ENCODE data around the gene CSNK1D. TPM values are rescaled to one million over a fixed set of nuclear protein-coding genes. Genes with fewer than 3 reads are reported as not detected.

The CSNK1D gene
- total RNA-seq, 2 donors from 2014 or later: 37.6 to 116 TPM

DNA sequence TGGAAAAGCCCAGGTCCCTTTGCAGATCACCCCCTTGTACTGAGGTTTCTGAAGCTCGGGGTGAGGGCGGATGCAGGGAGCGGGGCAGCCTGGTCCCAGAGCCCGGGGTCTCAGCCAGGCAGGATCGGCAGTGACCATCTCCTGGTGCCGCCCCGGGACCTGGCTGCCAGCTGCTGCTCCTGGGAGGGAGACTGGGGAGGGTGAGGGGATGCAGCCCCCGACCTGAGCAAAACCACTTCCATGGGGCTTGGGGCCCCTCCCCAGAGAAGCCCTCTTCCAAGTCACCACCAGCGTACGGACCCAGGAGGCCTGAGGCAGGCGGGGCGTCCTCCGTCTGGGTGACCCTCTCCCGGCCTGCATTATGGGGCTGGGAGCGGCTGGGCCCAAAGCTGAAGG, 29.1 kb upstream of the CSNK1D start:
- no peak overlapping the region for H3K4me3 ChIP-seq
- no peak for ATAC-seq
- TF ChIP-seq CTCF (IDR thresholded peaks at IDR 0.05) (no peak), POLR2A (IDR thresholded peaks at IDR 0.05) (no peak)
- H3K36me3 ChIP-seq (replicated peaks in 1 of 2; ENCODE audit: insufficient read depth in 1 of 2, low read depth in 2 of 2): no peaks in the 10 kb centered on the region
- WGBS, 2 donors: 88% methylated on average over 14 of the region's 15 CpGs; no CpG with 5 or more reads in 1 of the 2 donors
- no peaks in the 10 kb centered on the region for H3K9me3 ChIP-seq
- no peaks in the 10 kb centered on the region for H3K27me3 ChIP-seq
- peaks cover 21% of the 10 kb centered on the region for H3K4me1 ChIP-seq
- no peak for DNase-seq
- no peak overlapping the region for H3K27ac ChIP-seq
- intact Hi-C loops (cut with DNase I): no loop called here

- intact Hi-C loops (cut with DNase I): no loop called here
- no peak overlapping the region for H3K4me3 ChIP-seq
- H3K36me3 ChIP-seq (replicated peaks in 1 of 2; ENCODE audit: insufficient read depth in 1 of 2, low read depth in 2 of 2): no peaks in the 10 kb centered on the region
- TF ChIP-seq POLR2A (IDR thresholded peaks at IDR 0.05): no peak
- TF ChIP-seq CTCF (IDR thresholded peaks at IDR 0.05): no peak
- WGBS, 2 donors: 75 to 95% methylated on average over 13 to 22 of the region's 23 CpGs
- H3K27me3 ChIP-seq: no peaks in the 10 kb centered on the region
- H3K4me1 ChIP-seq: peaks cover 26% of the 10 kb centered on the region
- DNase-seq (no peak), ATAC-seq (no peak)
- no peaks in the 10 kb centered on the region for H3K9me3 ChIP-seq
- H3K27ac ChIP-seq: no peak overlapping the region
These were observed 28.5 kb upstream of the CSNK1D start for GRCh38 chr17:82301916-82302567.

- Histone ChIP-seq H3K4me3 (no peak overlapping the region), H3K27ac (no peak overlapping the region), H3K27me3 (no peaks in the 10 kb centered on the region), H3K4me1 (peaks cover 33% of the 10 kb centered on the region), H3K36me3 (replicated peaks in 1 of 2; ENCODE audit: insufficient read depth in 1 of 2, low read depth in 2 of 2) (no peaks in the 10 kb centered on the region), H3K9me3 (no peaks in the 10 kb centered on the region)
- ATAC-seq (no peak), DNase-seq (no peak)
- intact Hi-C loops (cut with DNase I): no loop called here
- no peak for TF ChIP-seq CTCF (IDR thresholded peaks at IDR 0.05)
- TF ChIP-seq POLR2A (IDR thresholded peaks at IDR 0.05): no peak
- 80 to 85% methylated on average over 7 to 12 of the region's 12 CpGs for WGBS, 2 donors
These were observed 27.9 kb upstream of the CSNK1D start for GRCh38 chr17:82301300-82301915.

- Histone ChIP-seq H3K27me3 (no peaks in the 10 kb centered on the region), H3K9me3 (no peaks in the 10 kb centered on the region), H3K4me1 (peaks cover 39% of the 10 kb centered on the region), H3K36me3 (replicated peaks in 1 of 2; ENCODE audit: insufficient read depth in 1 of 2, low read depth in 2 of 2) (no peaks in the 10 kb centered on the region), H3K4me3 (no peak overlapping the region), H3K27ac (no peak overlapping the region)
- intact Hi-C loops (cut with DNase I): no loop called here
- no peak for ATAC-seq
- WGBS, 2 donors: 34 to 42% methylated on average over 4 to 21 of the region's 21 CpGs
- TF ChIP-seq CTCF (IDR thresholded peaks at IDR 0.05): peak; percentile 48 to 78 (median 63)
- no peak for TF ChIP-seq POLR2A (IDR thresholded peaks at IDR 0.05)
- DNase-seq: peak; percentile 72 to 81 (median 73)
These were observed 27.3 kb upstream of the CSNK1D start for GRCh38 chr17:82300707-82301270.

Data from body of pancreas (tissue), 4 donors.